Activated naive CD4-positive, alpha-beta T cell treated with anti-CD3 and anti-CD28 coated beads, Interleukin-2, amount 50 U/mL, for 24 hours (primary cell): ENCODE measurements around the gene ZNF521.

Source experiments
- H3K27ac Mint-ChIP-seq: one replicate; pipeline ENCODE4 v1.8.0; 2021; ENCODE audit warnings: mild to moderate bottlenecking, mixed read lengths
- H3K27me3 Mint-ChIP-seq: one replicate; pipeline ENCODE4 v1.8.0; 2021; ENCODE audit warnings: mixed read lengths
- H3K36me3 Mint-ChIP-seq: one replicate; pipeline ENCODE4 v1.8.0; 2021; ENCODE audit warnings: mixed read lengths
- H3K4me1 Mint-ChIP-seq: one replicate; pipeline ENCODE4 v1.8.0; 2021; ENCODE audit warnings: mixed read lengths
- H3K4me3 Mint-ChIP-seq: one replicate; pipeline ENCODE4 v1.8.0; 2021; ENCODE audit warnings: mild to moderate bottlenecking, mixed read lengths
- H3K9me3 Mint-ChIP-seq: one replicate; pipeline ENCODE4 v1.8.0; 2021; ENCODE audit warnings: mixed read lengths

The ZNF521 gene

DNA sequence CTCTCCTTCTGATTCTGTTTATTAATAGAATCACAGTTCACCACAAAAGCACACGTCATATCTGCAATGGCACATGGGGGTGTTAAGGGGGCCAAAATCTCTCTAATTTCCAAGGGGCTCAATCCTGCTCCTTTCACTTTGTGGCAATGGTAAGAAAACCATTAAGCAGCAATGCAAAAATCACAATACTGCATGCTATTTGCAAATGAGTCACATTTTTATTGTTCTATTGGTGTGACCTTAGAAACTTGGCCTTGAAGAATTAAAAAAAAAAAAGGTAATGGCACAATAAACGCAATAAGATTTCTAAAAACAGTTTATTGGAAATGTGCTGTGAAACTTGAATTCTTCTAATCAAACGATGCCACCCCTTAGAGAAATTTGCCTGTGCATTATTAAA lies 251.5 kb downstream of the ZNF521 start:
- H3K4me1 Mint-ChIP-seq, result no peaks in the 10 kb centered on the region
- H3K4me3 Mint-ChIP-seq, result no peak overlapping the region
- no peaks in the 10 kb centered on the region for H3K9me3 Mint-ChIP-seq
- no peak overlapping the region for H3K27ac Mint-ChIP-seq
- no peaks in the 10 kb centered on the region for H3K36me3 Mint-ChIP-seq
- peaks cover 2% of the 10 kb centered on the region for H3K27me3 Mint-ChIP-seq

DNA sequence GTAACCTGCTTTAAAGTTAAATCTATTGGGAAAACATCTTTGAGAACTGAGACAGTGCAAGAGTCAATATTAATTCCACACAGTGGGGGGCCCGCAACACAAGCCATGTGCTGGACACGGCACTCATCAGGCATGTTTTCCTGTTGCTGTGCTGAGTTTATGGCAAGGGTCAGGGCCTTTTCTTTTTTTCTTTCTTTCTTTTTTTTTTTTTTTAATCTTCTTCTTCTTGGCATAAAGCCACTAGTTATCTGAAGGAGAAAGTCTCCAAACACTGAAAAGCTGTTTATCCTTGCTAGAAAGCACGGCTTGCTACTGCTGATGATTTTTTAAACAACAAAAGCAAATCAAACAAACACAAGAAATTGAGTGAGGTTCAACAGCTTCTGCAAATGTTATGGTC lies 252.1 kb downstream of the ZNF521 start:
- H3K27me3 Mint-ChIP-seq, result peaks cover 3% of the 10 kb centered on the region

DNA sequence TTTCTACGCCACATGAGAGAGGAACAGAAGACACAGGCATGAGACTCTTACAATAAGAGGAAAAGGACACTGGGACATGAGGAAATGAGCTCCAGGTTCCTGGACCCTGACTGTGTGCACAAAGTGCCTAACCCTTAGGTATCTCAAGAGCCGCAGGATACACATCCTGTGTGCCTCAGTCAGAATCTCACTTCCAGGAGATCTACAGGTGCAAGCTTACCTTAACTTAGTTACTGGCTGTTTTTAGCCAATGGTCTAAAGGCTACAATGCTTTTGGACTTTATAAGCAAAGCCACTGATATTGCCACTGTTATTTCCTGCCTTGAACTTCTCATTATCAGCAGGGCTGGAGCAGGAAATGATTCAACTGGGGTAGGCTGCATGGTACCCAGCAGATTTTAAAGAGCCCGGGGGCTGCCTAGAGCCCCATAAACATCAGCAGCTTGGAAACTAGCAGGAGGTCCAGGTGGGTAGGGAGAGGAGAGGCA lies 254.4 kb downstream of the ZNF521 start:
- Mint-ChIP-seq H3K27ac (no peak overlapping the region), H3K36me3 (no peaks in the 10 kb centered on the region), H3K9me3 (no peaks in the 10 kb centered on the region), H3K4me3 (no peak overlapping the region), H3K4me1 (no peaks in the 10 kb centered on the region), H3K27me3 (peaks cover 3% of the 10 kb centered on the region)

More for the DNA sequence above, 252.1 kb downstream of the ZNF521 start:
- Mint-ChIP-seq H3K9me3 (no peaks in the 10 kb centered on the region), H3K27ac (no peak overlapping the region), H3K36me3 (no peaks in the 10 kb centered on the region), H3K4me3 (no peak overlapping the region), H3K4me1 (no peaks in the 10 kb centered on the region)

DNA sequence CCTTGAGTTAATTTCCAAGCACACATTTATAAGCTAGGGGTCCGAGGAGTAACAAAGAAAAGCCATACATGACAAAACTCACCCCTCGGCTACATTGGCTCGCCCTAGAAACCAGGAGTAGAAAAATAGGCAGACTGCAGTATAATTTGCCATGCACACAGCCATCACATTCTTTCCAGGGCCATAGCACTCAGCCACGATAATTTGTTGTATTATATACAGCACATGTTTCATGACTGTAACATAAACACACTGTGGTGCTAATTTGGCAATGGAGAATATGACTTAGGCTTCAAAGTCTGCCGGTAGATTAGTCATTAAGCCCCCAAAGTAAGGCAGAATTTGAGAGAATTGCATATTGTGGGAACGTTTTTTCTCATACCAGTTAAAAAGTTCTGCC lies 254.9 kb downstream of the ZNF521 start:
- Mint-ChIP-seq H3K9me3 (no peaks in the 10 kb centered on the region), H3K27ac (no peak overlapping the region), H3K27me3 (peaks cover 3% of the 10 kb centered on the region), H3K36me3 (no peaks in the 10 kb centered on the region), H3K4me3 (no peak overlapping the region), H3K4me1 (no peaks in the 10 kb centered on the region)

DNA sequence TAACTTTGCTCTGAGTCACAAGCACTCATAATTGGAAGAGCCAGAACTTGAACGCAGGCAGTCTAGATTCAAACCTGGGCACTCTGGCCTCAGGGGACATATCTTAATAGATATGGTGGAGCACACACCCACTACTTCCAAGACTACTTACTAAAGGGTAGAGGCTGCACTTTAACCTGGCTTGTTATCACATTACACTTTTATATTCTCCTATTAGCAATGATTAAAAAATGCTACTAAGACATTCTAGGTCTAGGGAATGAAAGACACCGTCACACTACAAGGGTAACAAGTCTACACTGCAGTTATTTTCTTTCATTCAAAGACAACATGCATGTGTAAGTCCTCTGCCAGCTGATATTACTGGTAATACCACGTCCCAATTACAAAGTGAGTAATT lies 258.8 kb downstream of the ZNF521 start:
- Mint-ChIP-seq H3K4me1 (no peaks in the 10 kb centered on the region), H3K27ac (no peak overlapping the region), H3K36me3 (no peaks in the 10 kb centered on the region), H3K27me3 (peaks cover 3% of the 10 kb centered on the region), H3K9me3 (no peaks in the 10 kb centered on the region), H3K4me3 (no peak overlapping the region)

DNA sequence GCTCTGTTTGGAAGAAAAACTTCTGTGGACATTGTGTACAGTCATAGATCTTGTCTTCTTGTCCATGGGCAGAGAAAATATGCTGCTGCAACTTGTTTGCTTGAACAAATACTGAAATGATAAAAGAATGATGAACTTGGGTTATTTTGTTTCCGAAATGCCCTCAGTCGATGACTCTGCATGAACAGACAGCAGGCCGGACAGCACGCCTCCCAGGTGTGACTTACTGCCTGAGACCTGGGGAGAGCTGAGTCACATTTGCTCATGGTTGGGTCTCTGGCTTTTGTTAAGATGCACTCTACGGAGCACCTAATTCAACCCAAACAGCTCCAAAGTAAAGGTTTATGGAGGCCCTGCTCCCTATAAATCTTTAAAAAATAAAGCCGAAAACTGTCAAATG lies 262.5 kb downstream of the ZNF521 start:
- H3K4me1 Mint-ChIP-seq, result no peaks in the 10 kb centered on the region

DNA sequence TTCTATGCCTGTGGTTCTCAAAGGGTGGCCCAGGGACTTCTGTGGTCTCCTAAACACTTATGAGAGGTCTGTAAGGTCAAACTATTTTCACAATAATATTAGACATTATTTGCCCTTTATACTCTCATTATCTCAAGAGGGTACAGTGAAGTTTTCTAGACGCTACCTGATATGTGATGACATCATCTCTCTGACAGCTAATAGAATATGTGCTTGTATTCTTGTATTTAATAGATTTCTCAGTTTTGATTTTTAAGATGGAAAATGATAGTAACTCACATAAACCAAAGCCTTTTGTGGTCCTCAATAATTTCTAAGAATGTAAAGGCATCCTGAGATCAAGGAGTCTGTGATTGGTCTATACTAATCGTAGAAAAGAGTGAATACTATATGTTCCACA lies 265.1 kb downstream of the ZNF521 start:
- Mint-ChIP-seq H3K27ac (no peak overlapping the region), H3K4me3 (no peak overlapping the region), H3K27me3 (no peaks in the 10 kb centered on the region), H3K9me3 (no peaks in the 10 kb centered on the region), H3K36me3 (no peaks in the 10 kb centered on the region), H3K4me1 (no peaks in the 10 kb centered on the region)

More for the DNA sequence above, 262.5 kb downstream of the ZNF521 start:
- H3K9me3 Mint-ChIP-seq, result no peaks in the 10 kb centered on the region
- no peak overlapping the region for H3K27ac Mint-ChIP-seq
- H3K4me3 Mint-ChIP-seq, result no peak overlapping the region
- no peaks in the 10 kb centered on the region for H3K27me3 Mint-ChIP-seq
- no peaks in the 10 kb centered on the region for H3K36me3 Mint-ChIP-seq

DNA sequence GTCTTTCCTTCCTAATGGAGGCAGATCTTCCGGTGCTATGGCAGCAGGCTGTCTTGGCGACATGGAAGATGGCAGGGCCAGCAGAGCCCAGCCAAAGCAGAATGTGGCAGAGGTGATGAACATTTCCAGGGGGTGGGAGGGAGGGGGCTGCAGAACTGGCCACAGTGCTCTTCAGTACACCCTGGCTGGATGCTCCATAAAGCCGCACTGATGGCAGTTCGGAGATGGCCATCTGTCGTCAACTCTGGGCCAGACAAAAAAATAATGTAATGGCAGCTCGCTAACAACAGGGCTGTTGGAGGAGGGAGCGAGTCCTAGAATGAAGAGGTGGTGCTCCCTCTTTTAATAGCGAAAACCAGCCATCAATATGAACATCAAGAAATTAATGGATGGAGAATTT lies 271.0 kb downstream of the ZNF521 start:
- H3K4me1 Mint-ChIP-seq, result no peaks in the 10 kb centered on the region
- no peaks in the 10 kb centered on the region for H3K36me3 Mint-ChIP-seq
- H3K4me3 Mint-ChIP-seq, result no peak overlapping the region
- H3K9me3 Mint-ChIP-seq, result no peaks in the 10 kb centered on the region
- H3K27me3 Mint-ChIP-seq, result no peaks in the 10 kb centered on the region
- no peak overlapping the region for H3K27ac Mint-ChIP-seq

DNA sequence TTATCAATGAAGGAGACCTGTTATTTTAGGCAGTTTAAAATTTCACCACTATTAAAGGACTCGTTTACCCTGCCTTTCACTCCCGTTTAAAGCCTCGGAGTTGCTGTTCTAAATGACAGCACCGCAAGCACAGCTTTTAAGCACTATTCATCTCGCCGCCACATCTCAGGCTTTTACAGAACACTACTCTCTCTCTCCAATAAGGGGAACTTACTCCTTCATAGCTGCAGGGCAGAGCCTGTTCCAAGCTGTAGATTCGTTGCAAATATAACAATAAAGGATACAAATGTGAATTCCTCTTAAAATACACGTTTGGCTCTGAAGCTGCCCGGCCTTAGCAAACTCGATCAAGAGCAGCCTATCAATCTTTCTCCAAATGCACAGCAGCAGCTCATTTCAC lies 271.8 kb downstream of the ZNF521 start:
- no peaks in the 10 kb centered on the region for H3K4me1 Mint-ChIP-seq
- H3K27me3 Mint-ChIP-seq, result no peaks in the 10 kb centered on the region
- H3K36me3 Mint-ChIP-seq, result no peaks in the 10 kb centered on the region
- H3K9me3 Mint-ChIP-seq, result no peaks in the 10 kb centered on the region
- no peak overlapping the region for H3K4me3 Mint-ChIP-seq
- no peak overlapping the region for H3K27ac Mint-ChIP-seq

DNA sequence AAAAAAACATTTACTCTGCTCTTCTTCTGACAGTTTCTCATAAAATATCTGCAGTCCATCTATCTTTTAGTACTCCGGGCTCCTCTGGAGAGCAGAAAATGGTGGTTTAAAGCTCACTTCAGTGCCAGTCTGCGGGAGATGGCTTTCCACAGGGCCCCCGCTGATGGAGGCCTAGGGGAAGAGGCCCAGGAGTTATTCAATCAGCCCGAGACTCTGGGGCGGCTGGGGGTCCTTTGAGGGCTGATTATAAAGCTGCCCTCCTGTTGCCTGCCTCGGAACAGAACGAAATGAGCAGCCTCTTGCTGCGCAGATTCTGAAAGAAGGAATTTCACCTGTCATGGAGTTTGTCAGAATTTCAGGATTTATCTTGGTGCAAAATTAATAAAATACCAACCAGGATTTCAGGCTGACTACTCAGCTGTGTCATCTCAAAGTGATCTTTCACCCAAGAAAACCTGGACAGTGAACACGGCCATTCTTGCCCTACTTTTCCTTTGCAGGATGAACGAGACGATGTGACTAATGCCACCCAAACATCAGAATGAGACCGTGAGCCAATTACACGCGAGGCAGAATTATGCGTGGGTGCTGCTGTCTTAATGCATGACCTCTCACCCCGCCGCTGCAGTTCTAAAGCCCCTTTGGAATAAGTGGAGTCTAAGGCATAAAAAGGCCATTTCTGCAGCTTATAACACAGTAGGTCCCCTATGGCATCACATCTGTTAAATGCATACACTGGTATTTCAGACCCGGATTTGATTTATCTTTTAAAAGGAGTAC lies 273.8 kb downstream of the ZNF521 start:
- H3K27me3 Mint-ChIP-seq, result no peaks in the 10 kb centered on the region
- no peak overlapping the region for H3K4me3 Mint-ChIP-seq
- H3K9me3 Mint-ChIP-seq, result no peaks in the 10 kb centered on the region
- no peaks in the 10 kb centered on the region for H3K4me1 Mint-ChIP-seq
- H3K27ac Mint-ChIP-seq, result no peak overlapping the region
- H3K36me3 Mint-ChIP-seq, result no peaks in the 10 kb centered on the region

DNA sequence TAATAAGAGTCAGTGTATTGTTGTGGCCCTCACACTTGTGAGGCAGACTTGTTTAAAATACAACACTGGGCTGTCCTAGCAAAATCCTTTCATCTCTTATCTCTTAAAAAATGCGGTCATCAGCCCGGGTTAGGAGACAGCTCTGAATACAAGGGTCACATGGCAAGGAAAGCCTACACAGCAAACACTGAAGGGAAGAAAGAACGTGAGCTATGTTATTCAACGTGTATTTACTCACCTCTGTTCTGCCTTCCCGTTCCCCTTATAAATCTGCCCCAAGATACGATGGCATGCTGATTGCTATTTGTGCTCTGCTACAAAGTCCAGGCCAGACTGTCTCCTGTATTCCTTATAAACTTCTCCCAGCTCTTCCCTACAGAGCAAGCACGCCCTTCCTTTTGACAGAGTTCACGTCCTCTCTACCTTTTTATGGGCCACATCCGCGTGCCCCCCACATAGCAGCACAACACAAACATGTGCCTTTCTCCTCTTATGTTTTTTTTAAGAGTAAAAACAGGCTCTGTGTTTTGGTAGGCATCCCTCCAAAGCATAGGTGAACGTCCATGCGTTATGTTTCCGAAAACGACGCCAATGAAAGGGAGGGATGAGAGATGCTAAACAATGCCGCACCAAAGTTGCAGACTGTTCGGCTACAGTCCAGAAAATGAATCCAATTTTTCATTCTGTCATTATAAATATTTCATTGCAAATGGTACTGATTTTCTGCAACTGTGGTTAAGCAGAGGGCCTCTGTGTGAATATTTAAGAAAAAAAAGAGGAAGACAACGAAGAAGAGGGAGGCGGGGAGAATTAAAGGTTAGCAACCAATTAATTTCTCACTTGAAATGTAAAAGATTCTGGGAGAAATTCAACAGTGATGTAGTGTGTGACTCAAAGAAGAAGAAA lies 274.7 kb downstream of the ZNF521 start:
- no peaks in the 10 kb centered on the region for H3K4me1 Mint-ChIP-seq
- H3K36me3 Mint-ChIP-seq, result no peaks in the 10 kb centered on the region
- no peaks in the 10 kb centered on the region for H3K9me3 Mint-ChIP-seq
- H3K4me3 Mint-ChIP-seq, result no peak overlapping the region
- H3K27me3 Mint-ChIP-seq, result no peaks in the 10 kb centered on the region
- no peak overlapping the region for H3K27ac Mint-ChIP-seq

DNA sequence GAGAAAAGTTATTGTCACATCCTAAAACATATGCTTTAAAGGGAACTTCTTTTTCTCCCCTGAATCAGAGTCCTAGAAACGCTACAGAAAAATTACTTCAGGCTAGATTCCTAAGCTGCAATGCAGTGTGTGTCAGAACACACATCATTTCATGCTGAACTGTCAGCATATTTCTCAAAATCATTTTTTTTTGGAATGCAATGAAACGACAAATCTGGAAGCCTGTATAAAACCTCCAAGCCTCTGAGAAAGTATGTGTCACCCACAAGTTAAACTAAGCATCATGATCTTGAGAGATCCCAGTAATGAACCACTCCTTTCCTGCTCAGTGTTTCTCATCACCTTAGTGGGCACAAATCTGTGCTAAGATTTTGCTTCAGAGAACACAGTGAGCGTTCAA lies 276.2 kb downstream of the ZNF521 start:
- no peaks in the 10 kb centered on the region for H3K36me3 Mint-ChIP-seq
- no peaks in the 10 kb centered on the region for H3K27me3 Mint-ChIP-seq
- no peak overlapping the region for H3K27ac Mint-ChIP-seq
- no peak overlapping the region for H3K4me3 Mint-ChIP-seq
- no peaks in the 10 kb centered on the region for H3K4me1 Mint-ChIP-seq
- H3K9me3 Mint-ChIP-seq, result no peaks in the 10 kb centered on the region

DNA sequence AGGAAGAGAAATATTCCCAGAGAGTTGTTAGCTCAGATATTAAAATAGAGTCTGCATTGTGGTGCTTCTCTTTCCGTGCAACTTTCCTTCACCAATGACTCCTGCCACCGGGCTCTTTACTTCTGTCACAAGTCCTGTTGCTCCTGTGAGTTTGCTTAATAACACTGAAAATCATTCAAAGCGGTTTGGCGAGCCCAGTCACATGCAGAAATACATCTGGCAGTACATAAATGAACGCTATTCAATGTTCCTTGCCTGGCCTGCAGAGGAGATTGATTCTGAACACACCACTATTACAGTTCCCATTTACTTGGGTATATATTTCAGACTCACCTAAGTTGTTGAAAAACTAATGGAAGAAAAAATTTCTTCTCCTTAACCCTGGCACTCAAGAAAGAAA lies 276.6 kb downstream of the ZNF521 start:
- no peaks in the 10 kb centered on the region for H3K9me3 Mint-ChIP-seq
- H3K4me1 Mint-ChIP-seq, result no peaks in the 10 kb centered on the region
- H3K27me3 Mint-ChIP-seq, result no peaks in the 10 kb centered on the region
- no peaks in the 10 kb centered on the region for H3K36me3 Mint-ChIP-seq
- H3K27ac Mint-ChIP-seq, result no peak overlapping the region
- H3K4me3 Mint-ChIP-seq, result no peak overlapping the region

DNA sequence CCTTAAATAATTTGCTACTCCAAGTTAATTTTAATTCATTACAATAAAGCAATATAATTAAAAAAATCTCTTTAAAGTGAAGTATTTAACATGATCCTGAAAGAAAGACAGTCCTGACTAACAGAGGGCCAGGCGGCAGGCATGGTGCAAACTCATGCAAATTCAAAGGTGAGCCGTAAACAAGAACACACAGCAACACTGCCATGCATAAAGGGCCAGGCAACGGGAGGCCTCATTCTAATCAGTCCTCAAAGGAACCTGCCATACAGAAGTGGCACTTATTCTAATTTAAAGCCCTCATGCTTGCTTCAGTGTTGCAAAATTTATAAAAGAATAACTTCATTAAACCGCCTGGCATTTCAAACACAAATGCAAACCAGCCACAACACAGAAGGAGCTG lies 277.0 kb downstream of the ZNF521 start:
- no peak overlapping the region for H3K27ac Mint-ChIP-seq
- no peaks in the 10 kb centered on the region for H3K4me1 Mint-ChIP-seq
- H3K36me3 Mint-ChIP-seq, result no peaks in the 10 kb centered on the region
- H3K27me3 Mint-ChIP-seq, result no peaks in the 10 kb centered on the region
- no peak overlapping the region for H3K4me3 Mint-ChIP-seq
- no peaks in the 10 kb centered on the region for H3K9me3 Mint-ChIP-seq

DNA sequence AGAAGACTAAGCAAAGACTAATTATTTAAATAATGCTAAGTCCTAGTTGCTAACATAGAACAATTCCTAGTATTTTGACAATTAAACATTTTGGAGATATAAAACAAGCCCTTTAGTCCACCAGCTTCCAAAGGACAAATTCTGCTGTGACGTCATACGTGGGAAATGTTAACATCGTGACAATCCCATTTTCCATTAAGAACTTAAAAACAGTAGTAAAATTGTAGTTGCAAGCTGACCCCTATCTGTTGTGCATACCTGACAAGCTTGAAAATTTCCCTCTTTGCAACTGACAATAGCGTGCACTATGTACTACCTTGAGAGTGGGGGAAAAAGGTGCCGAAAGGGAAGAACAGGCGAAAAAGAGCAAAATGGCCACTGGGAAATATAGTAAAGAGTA lies 279.8 kb downstream of the ZNF521 start:
- Mint-ChIP-seq H3K4me1 (no peaks in the 10 kb centered on the region), H3K9me3 (no peaks in the 10 kb centered on the region), H3K27ac (no peak overlapping the region), H3K36me3 (no peaks in the 10 kb centered on the region), H3K4me3 (no peak overlapping the region), H3K27me3 (no peaks in the 10 kb centered on the region)
